Hepatic stellate cell (primary cell): ENCODE results near the gene SSH2.

ENCODE experiments used
- DNase-seq: peaks from one replicate; pipeline ENCODE4 v3.0.0; 2011; ENCODE audit warnings: low spot score

The SSH2 gene

GRCh38 chr17:29587591-29587990, 342.4 kb downstream of the SSH2 start:
- no peak for DNase-seq

- no peak for DNase-seq
Measured at GRCh38 chr17:29586676-29587469, 343.2 kb downstream of the SSH2 start.

GRCh38 chr17:29585080-29585751, 344.8 kb downstream of the SSH2 start:
- DNase-seq = no peak

GRCh38 chr17:29584452-29585079, 345.5 kb downstream of the SSH2 start:
- no peak for DNase-seq

- DNase-seq = no peak
Measured at GRCh38 chr17:29583324-29584248, 346.4 kb downstream of the SSH2 start.

- no peak for DNase-seq
Measured at GRCh38 chr17:29582772-29583171, 347.3 kb downstream of the SSH2 start.

GRCh38 chr17:29582254-29582765, 347.7 kb downstream of the SSH2 start:
- DNase-seq = no peak

- no peak for DNase-seq
Measured at GRCh38 chr17:29581583-29582253, 348.3 kb downstream of the SSH2 start.

GRCh38 chr17:29579866-29580771, 349.9 kb downstream of the SSH2 start:
- peak; percentile 95 for DNase-seq

GRCh38 chr17:29578626-29579485, 351.2 kb downstream of the SSH2 start:
- no peak for DNase-seq

- no peak for DNase-seq
Measured at GRCh38 chr17:29577385-29578211, 352.4 kb downstream of the SSH2 start.

GRCh38 chr17:29577001-29577370, 353.0 kb downstream of the SSH2 start:
- no peak for DNase-seq

- no peak for DNase-seq
Measured at GRCh38 chr17:29576214-29577000, 353.6 kb downstream of the SSH2 start.
